ACC112 (cell line): ENCODE measurements around the gene COL28A1.
"Not testable (repeated sequence)": the region's sequence is repeated elsewhere in the genome, so short reads cannot be mapped to it uniquely, and the experiment has no call there.

Experiments used
- H2AFZ ChIP-seq: fragments of 200-600 bp; sonication (generic); one replicate; pipeline ENCODE4 v1.6.0; 2017; ENCODE audit warnings: antibody characterized with exemption, low read length; ENCODE audit not compliant: unreplicated experiment
- H3K27ac ChIP-seq: fragments of 200-600 bp; sonication (generic); 2 replicates; pipeline ENCODE4 v1.5.1; 2014; ENCODE audit warnings: low read depth, mild to moderate bottlenecking, antibody characterized with exemption, low read length, moderate library complexity
- H3K27me3 ChIP-seq: fragments of 200-600 bp; sonication (generic); 2 replicates; pipeline ENCODE4 v1.6.1; 2014; ENCODE audit warnings: mild to moderate bottlenecking, antibody characterized with exemption, low read length, moderate library complexity, mixed read lengths; ENCODE audit not compliant: insufficient read depth
- H3K36me3 ChIP-seq: fragments of 200-600 bp; sonication (generic); 2 replicates; pipeline ENCODE4 v1.6.1; 2016; ENCODE audit warnings: mild to moderate bottlenecking, antibody characterized with exemption, low read length, moderate library complexity, mixed read lengths; ENCODE audit not compliant: insufficient read depth
- H3K4me1 ChIP-seq: fragments of 200-600 bp; sonication (generic); one replicate; pipeline ENCODE4 v1.6.1; 2016; ENCODE audit warnings: low read length, mixed read lengths; ENCODE audit not compliant: insufficient read depth, unreplicated experiment, control insufficient read depth
- H3K4me3 ChIP-seq: fragments of 200-600 bp; sonication (generic); 2 replicates; pipeline ENCODE4 v1.5.1; 2014; ENCODE audit warnings: mild to moderate bottlenecking, low read depth, low read length
- H3K79me2 ChIP-seq: fragments of 200-600 bp; sonication (generic); one replicate; pipeline ENCODE4 v1.6.0; 2016; ENCODE audit warnings: low read length; ENCODE audit not compliant: control insufficient read depth, unreplicated experiment, insufficient read depth

The COL28A1 gene

GRCh38 chr7:7562736-7563135, 27.1 kb upstream of the COL28A1 start:
- peaks cover 5% of the 10 kb centered on the region for H3K79me2 ChIP-seq
- no peak overlapping the region for H2AFZ ChIP-seq
- no peaks in the 10 kb centered on the region for H3K36me3 ChIP-seq
- H3K27me3 ChIP-seq: no peaks in the 10 kb centered on the region
- H3K4me3 ChIP-seq: no peak overlapping the region
- peaks cover 10% of the 10 kb centered on the region for H3K4me1 ChIP-seq
- no peak overlapping the region for H3K27ac ChIP-seq

- not testable (repeated sequence) for H3K36me3 ChIP-seq, H3K4me3 ChIP-seq, H3K79me2 ChIP-seq, H3K27ac ChIP-seq, H2AFZ ChIP-seq, H3K27me3 ChIP-seq
- peaks cover 10% of the 10 kb centered on the region for H3K4me1 ChIP-seq
Observed at GRCh38 chr7:7561591-7561990, 25.9 kb upstream of the COL28A1 start.

GRCh38 chr7:7557252-7557651, 21.6 kb upstream of the COL28A1 start:
- no peaks in the 10 kb centered on the region for H3K79me2 ChIP-seq
- no peak overlapping the region for H3K27ac ChIP-seq
- no peaks in the 10 kb centered on the region for H3K36me3 ChIP-seq
- H3K4me3 ChIP-seq: no peak overlapping the region
- H3K27me3 ChIP-seq: no peaks in the 10 kb centered on the region
- peaks cover 21% of the 10 kb centered on the region for H3K4me1 ChIP-seq
- no peak overlapping the region for H2AFZ ChIP-seq

- Histone ChIP-seq H3K4me1 (peaks cover 21% of the 10 kb centered on the region), H3K36me3 (no peaks in the 10 kb centered on the region), H2AFZ (no peak overlapping the region), H3K79me2 (no peaks in the 10 kb centered on the region), H3K27ac (no peak overlapping the region), H3K27me3 (no peaks in the 10 kb centered on the region), H3K4me3 (no peak overlapping the region)
Observed at GRCh38 chr7:7556852-7557251, 21.2 kb upstream of the COL28A1 start.

DNA sequence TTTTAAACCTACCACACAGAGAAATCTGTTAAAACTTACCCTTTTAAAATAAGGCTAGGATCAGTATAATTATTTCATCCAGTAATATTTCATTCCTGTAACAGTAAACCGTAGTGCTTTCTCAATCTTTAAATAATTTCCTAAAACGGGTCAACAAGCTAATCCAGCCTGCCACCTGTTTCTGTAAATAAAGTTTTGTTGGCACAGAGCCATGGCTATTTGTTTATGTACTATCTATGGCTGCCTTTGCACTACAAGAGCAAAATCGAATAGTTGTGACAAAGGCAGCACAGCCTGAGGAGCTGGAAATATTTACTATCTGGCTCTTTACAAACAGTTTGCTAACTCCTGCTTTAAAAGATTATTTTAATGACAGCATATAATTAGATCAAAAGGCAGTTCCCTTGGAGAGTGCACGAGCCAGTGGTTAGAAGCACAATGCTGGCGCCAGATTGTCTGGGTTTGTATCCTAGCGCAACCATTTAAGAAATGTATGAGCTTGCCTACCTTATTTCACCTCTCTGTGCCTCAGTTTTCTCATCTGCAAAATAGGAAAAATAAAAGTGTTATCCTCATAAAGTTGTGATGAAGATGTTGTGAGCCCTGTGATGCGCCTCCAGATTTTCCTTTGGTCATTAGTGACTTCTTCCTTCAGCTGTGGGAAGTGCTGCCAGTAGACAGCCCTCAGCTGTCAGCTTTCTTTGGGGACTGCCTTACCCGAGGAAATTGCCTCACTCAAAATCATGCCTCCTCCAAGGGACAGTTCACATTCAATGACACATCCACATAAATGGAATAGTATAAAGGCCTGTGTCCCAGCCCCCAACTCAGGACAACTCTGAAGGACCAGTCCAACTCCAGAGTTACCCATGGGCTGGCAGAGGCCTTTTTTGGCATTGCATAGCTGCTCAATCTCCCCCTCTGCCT, 19.2 kb upstream of the COL28A1 start:
- H3K27ac ChIP-seq: peak overlapping the region; percentile 85
- no peak overlapping the region for H3K4me3 ChIP-seq
- H3K4me1 ChIP-seq: peaks cover 21% of the 10 kb centered on the region
- no peaks in the 10 kb centered on the region for H3K79me2 ChIP-seq
- no peaks in the 10 kb centered on the region for H3K36me3 ChIP-seq
- H3K27me3 ChIP-seq: no peaks in the 10 kb centered on the region
- H2AFZ ChIP-seq: peak overlapping the region; percentile 31

- no peaks in the 10 kb centered on the region for H3K36me3 ChIP-seq
- H3K27me3 ChIP-seq: no peaks in the 10 kb centered on the region
- H3K27ac ChIP-seq: peak overlapping the region; percentile 85
- H3K79me2 ChIP-seq: no peaks in the 10 kb centered on the region
- H3K4me3 ChIP-seq: peak overlapping the region; percentile 5; the same call in 1 of the 2 replicates
- H3K4me1 ChIP-seq: peaks cover 21% of the 10 kb centered on the region
- H2AFZ ChIP-seq: peak overlapping the region; percentile 30
Observed at GRCh38 chr7:7554021-7554432, 18.4 kb upstream of the COL28A1 start.

DNA sequence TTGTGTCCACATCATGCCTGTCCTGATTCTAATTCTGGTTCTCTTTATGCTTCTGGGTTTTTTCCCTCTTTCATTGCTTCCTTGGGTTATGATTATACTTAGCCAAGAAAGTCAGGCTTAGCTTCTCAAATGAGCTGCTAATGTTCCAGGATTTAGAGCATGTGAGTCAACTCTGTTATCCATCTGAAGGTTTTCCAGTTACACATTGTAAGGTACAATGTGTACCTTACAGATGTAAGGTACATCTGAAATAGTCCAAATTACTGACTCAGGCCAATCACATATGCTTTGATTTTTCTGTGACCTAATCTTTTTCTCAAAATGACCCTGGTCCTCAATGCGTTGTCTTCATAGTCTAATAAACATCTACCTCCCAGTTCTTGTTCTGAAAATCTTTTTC, 17.7 kb upstream of the COL28A1 start:
- H2AFZ ChIP-seq: peak overlapping the region; percentile 30
- no peaks in the 10 kb centered on the region for H3K79me2 ChIP-seq
- peak overlapping the region; percentile 85 for H3K27ac ChIP-seq
- H3K4me1 ChIP-seq: peaks cover 21% of the 10 kb centered on the region
- peak overlapping the region; percentile 5 for H3K4me3 ChIP-seq
- H3K27me3 ChIP-seq: no peaks in the 10 kb centered on the region
- H3K36me3 ChIP-seq: no peaks in the 10 kb centered on the region

GRCh38 chr7:7552199-7552598, 16.5 kb upstream of the COL28A1 start:
- Histone ChIP-seq H3K36me3 (no peaks in the 10 kb centered on the region), H3K4me3 (no peak overlapping the region), H3K27me3 (no peaks in the 10 kb centered on the region), H3K4me1 (peaks cover 21% of the 10 kb centered on the region), H3K27ac (no peak overlapping the region), H3K79me2 (no peaks in the 10 kb centered on the region), H2AFZ (no peak overlapping the region)

DNA sequence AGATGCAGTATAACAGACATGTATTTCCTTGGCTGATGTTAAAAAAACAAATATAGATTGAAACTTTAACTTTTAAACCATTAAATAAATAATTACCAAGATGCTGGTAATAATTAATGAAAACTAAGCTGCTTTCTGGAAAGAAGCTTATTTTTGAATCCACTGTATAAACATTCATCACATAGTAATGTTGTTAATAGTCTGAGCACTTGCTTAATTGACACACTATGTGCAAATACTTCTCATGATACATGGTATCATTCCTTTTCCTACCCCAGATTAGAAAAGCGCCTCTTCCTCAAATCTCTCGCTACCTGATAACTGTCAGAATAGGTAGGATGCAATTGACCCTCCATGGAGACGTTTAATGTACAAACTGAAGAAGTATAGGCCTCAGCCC, 15.0 kb upstream of the COL28A1 start:
- H3K4me3 ChIP-seq: no peak overlapping the region
- peaks cover 21% of the 10 kb centered on the region for H3K4me1 ChIP-seq
- H3K27me3 ChIP-seq: no peaks in the 10 kb centered on the region
- H3K27ac ChIP-seq: no peak overlapping the region
- no peak overlapping the region for H2AFZ ChIP-seq
- no peaks in the 10 kb centered on the region for H3K79me2 ChIP-seq
- H3K36me3 ChIP-seq: no peaks in the 10 kb centered on the region

- H3K79me2 ChIP-seq: no peaks in the 10 kb centered on the region
- no peak overlapping the region for H3K4me3 ChIP-seq
- peaks cover 4% of the 10 kb centered on the region for H3K4me1 ChIP-seq
- H3K27me3 ChIP-seq: no peaks in the 10 kb centered on the region
- no peak overlapping the region for H2AFZ ChIP-seq
- H3K27ac ChIP-seq: no peak overlapping the region
- no peaks in the 10 kb centered on the region for H3K36me3 ChIP-seq
Observed at GRCh38 chr7:7548407-7548806, 12.7 kb upstream of the COL28A1 start.

- Histone ChIP-seq H3K27ac (no peak overlapping the region), H3K79me2 (no peaks in the 10 kb centered on the region), H3K36me3 (no peaks in the 10 kb centered on the region), H3K4me3 (no peak overlapping the region), H3K4me1 (no peaks in the 10 kb centered on the region), H3K27me3 (no peaks in the 10 kb centered on the region), H2AFZ (no peak overlapping the region)
Observed at GRCh38 chr7:7542251-7542835, 6.7 kb upstream of the COL28A1 start.
